PC-9 (cell line): ENCODE data around the gene AASDHPPT. TPM values are rescaled to one million over a fixed set of nuclear protein-coding genes. Genes with fewer than 3 reads are reported as not detected.
A peak's percentile ranks its signal among the peaks of the same experiment; 100 is the strongest.
"Not testable (repeated sequence)": the region's sequence is repeated elsewhere in the genome, so short reads cannot be mapped to it uniquely, and the experiment has no call there.

ENCODE experiments used
- BruUV-seq: library from RNA; stranded (reverse); fragments of 400-500 nt; replicated peaks from 2 replicates; lab custom pipeline; 2021; lab: Mats Ljungman, UMichigan
- CTCF ChIA-PET: fragments of 300-600 bp; sonication (Branson Sonifier 250); formaldehyde crosslinking; loops from one replicate; lab custom pipeline; 2022; ENCODE audit warnings: antibody characterized with exemption; lab: Charles Lee
- POLR2A ChIA-PET: fragments of 300-600 bp; sonication (Branson Sonifier 250); formaldehyde crosslinking; loops from one replicate; lab custom pipeline; 2022; ENCODE audit warnings: antibody characterized with exemption; ENCODE audit not compliant: unreplicated experiment; lab: Charles Lee
- DNase-seq, 2 experiments: peaks; one replicate each; pipeline versions ENCODE4 v3.0.0 to v3.0.0-alpha.2; 2015 to 2022; ENCODE audit warnings: mixed read lengths in 1 of 2
- H2AFZ ChIP-seq: fragments of 200-600 bp; sonication (generic); 2 replicates; pipeline ENCODE4 v1.8.1; 2017; ENCODE audit warnings: antibody characterized with exemption
- H3F3A ChIP-seq: fragments of 200-600 bp; sonication (generic); 2 replicates; pipeline ENCODE4 v1.8.1; 2017; ENCODE audit warnings: antibody characterized with exemption, mild to moderate bottlenecking, low read depth; ENCODE audit not compliant: insufficient read depth
- H3K27ac ChIP-seq: fragments of 200-600 bp; sonication (generic); 2 replicates; pipeline ENCODE4 v1.6.1; 2016; ENCODE audit warnings: mixed run types
- H3K27me3 ChIP-seq: fragments of 200-600 bp; sonication (generic); 2 replicates; pipeline ENCODE4 v1.6.1; 2016; ENCODE audit warnings: low read depth, mixed run types; ENCODE audit not compliant: insufficient read depth
- H3K36me3 ChIP-seq: fragments of 200-600 bp; sonication (generic); 2 replicates; pipeline ENCODE4 v1.6.1; 2016; ENCODE audit warnings: low read depth, mixed run types
- H3K4me1 ChIP-seq: fragments of 200-600 bp; sonication (generic); replicated peaks from 2 replicates; pipeline ENCODE4 v1.6.1; 2016; ENCODE audit warnings: mixed run types; ENCODE audit not compliant: insufficient read depth
- H3K4me2 ChIP-seq: fragments of 200-600 bp; sonication (generic); 2 replicates; pipeline ENCODE4 v1.6.1; 2017; ENCODE audit warnings: mixed run types
- H3K4me3 ChIP-seq: fragments of 200-600 bp; sonication (generic); 2 replicates; pipeline ENCODE4 v1.6.1; 2016; ENCODE audit warnings: mixed run types
- H3K79me2 ChIP-seq: fragments of 200-600 bp; sonication (generic); 2 replicates; pipeline ENCODE4 v1.6.1; 2017; ENCODE audit warnings: low read depth, mixed run types
- H3K9me2 ChIP-seq: fragments of 200-600 bp; sonication (generic); 2 replicates; pipeline ENCODE4 v1.8.1; 2017; ENCODE audit warnings: mild to moderate bottlenecking; ENCODE audit not compliant: insufficient read depth
- H3K9me3 ChIP-seq: fragments of 200-600 bp; sonication (generic); 2 replicates; pipeline ENCODE4 v1.8.1; 2016; ENCODE audit warnings: low read depth; ENCODE audit not compliant: insufficient read depth
- H4K20me1 ChIP-seq: fragments of 200-600 bp; sonication (generic); 2 replicates; pipeline ENCODE4 v1.8.1; 2017; ENCODE audit not compliant: insufficient read depth
- CTCF ChIP-seq: fragments of 200-600 bp; sonication (generic); conservative IDR thresholded peaks from 2 replicates; pipeline ENCODE4 v1.6.1; 2017; ENCODE audit warnings: mixed run types, antibody characterized with exemption, mild to moderate bottlenecking, moderate library complexity
- EZH2 ChIP-seq: fragments of 200-600 bp; sonication (generic); IDR thresholded peaks from 2 replicates; pipeline ENCODE4 v1.8.0; 2017; ENCODE audit warnings: antibody characterized with exemption, low read depth
- intact Hi-C: fragments of 100-400 bp; cut with micrococcal nuclease; formaldehyde crosslinking; loops from one replicate; pipeline ENCODE4 v1.10.0; 2022; ENCODE audit not compliant: unreplicated experiment
- total RNA-seq: library from RNA; stranded (reverse); gene quantifications from 2 replicates; pipeline ENCODE4 v1.2.3, GENCODE V29; 2021

Gene AASDHPPT
- total RNA-seq, 1 experiment from 2014 or later: 31.4 TPM

DNA sequence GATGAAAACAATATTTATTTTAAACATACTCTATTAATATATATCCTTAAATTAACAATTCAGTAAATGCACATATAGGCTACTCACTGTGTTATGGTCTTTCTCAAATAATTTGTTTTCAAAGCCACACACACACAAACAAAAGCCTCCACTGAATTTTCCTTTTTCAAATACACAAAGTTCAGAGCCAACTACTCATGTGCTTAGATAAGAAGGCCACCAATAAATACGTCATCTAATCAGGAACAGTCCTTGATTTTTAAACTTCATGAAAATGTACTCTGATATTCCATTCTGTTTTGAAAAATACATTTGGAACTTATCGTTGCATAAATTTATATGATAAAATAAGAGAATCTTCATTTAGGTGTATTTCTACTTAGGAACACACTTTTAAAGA lies 26.4 kb upstream of the AASDHPPT start:
- TF ChIP-seq EZH2 (no peak), CTCF (no peak)
- Histone ChIP-seq H2AFZ (no peak overlapping the region), H3K4me2 (no peak overlapping the region), H3K27me3 (no peaks in the 10 kb centered on the region), H3K9me3 (no peaks in the 10 kb centered on the region), H3K4me3 (no peak overlapping the region), H3K27ac (no peak overlapping the region), H4K20me1 (no peaks in the 10 kb centered on the region), H3K36me3 (no peaks in the 10 kb centered on the region), H3F3A (no peaks in the 10 kb centered on the region), H3K4me1 (peaks cover 5% of the 10 kb centered on the region; the same call in 1 of the 2 replicates), H3K9me2 (no peaks in the 10 kb centered on the region), H3K79me2 (no peaks in the 10 kb centered on the region)
- ChIA-PET POLR2A (no interaction called here), CTCF (no interaction called here)
- no TSS peak for BruUV-seq
- no peak for DNase-seq
- intact Hi-C loops: no loop called here

DNA sequence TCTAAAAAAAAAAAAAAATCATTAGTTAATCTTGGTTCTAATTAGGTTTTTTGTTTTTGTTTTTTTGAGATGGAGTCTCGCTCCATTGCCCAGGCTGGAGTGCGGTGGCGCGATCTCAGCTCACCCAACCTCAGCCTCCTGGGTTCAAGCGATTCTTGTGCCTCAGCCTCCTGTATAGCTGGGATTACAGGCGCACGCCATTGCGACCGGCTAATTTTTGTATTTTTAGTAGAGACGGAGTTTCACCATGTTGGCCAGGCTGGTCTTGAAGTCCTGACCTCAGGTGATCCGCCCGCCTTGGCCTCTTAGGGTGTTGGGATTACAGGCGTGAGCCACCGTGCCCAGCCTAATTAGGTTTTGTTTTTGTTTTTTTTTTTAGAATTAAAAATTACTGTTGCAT lies 19.1 kb upstream of the AASDHPPT start:
- H3K4me1 ChIP-seq, H3K4me2 ChIP-seq, POLR2A ChIA-PET, H3K27ac ChIP-seq, CTCF ChIA-PET, H3K79me2 ChIP-seq, H3K4me3 ChIP-seq, BruUV-seq, H3K27me3 ChIP-seq, intact Hi-C loops, H2AFZ ChIP-seq, H3K9me3 ChIP-seq, H3F3A ChIP-seq, H3K36me3 ChIP-seq, H3K9me2 ChIP-seq, H4K20me1 ChIP-seq, DNase-seq: not testable (repeated sequence)

GRCh38 chr11:106059617-106060016 lies 17.8 kb upstream of the AASDHPPT start:
- Histone ChIP-seq H3K9me3 (no peaks in the 10 kb centered on the region), H3F3A (no peaks in the 10 kb centered on the region), H3K4me3 (no peak overlapping the region), H3K79me2 (no peaks in the 10 kb centered on the region), H3K36me3 (no peaks in the 10 kb centered on the region), H3K4me2 (no peak overlapping the region), H4K20me1 (no peaks in the 10 kb centered on the region), H2AFZ (no peak overlapping the region), H3K27me3 (no peaks in the 10 kb centered on the region), H3K9me2 (no peaks in the 10 kb centered on the region), H3K27ac (no peak overlapping the region), H3K4me1 (no peaks in the 10 kb centered on the region)
- DNase-seq: peak in 1 of 2 experiments; percentile 26
- ChIA-PET POLR2A (no interaction called here), CTCF (no interaction called here)
- TF ChIP-seq CTCF: no peak
- TF ChIP-seq EZH2: no peak
- no TSS peak for BruUV-seq
- intact Hi-C loops: no loop called here

DNA sequence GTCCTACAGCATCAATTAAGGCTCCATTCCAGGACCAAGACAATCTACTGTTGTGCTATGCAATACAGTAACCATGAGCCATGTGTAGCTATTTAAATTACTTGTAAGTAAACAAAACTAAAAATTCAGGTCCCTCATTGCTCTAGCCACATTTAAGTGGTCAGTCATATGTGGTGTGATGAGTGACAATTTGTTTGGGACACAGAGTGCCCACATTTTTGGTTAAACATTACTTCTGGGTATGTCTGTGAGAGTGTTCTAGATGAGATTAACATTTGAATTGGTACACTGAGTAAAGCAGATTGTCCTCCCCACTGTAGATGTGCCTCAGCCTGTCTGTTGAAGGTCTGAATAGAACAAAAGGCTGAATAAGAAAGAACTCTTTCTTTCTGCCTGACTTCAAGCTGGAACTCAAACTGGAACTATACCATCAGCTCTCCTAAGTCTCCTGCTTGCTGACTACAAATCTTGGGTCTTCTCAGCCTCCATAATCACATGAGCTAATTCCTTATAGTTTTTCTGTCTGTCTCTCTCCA lies 16.1 kb upstream of the AASDHPPT start:
- Histone ChIP-seq H3K9me3 (no peaks in the 10 kb centered on the region), H3K9me2 (no peaks in the 10 kb centered on the region), H3K36me3 (no peaks in the 10 kb centered on the region), H4K20me1 (no peaks in the 10 kb centered on the region), H2AFZ (no peak overlapping the region), H3K27me3 (no peaks in the 10 kb centered on the region), H3K4me3 (no peak overlapping the region), H3K4me2 (no peak overlapping the region), H3K27ac (no peak overlapping the region), H3K4me1 (no peaks in the 10 kb centered on the region), H3F3A (no peaks in the 10 kb centered on the region), H3K79me2 (no peaks in the 10 kb centered on the region)
- no peak for TF ChIP-seq EZH2
- no peak for TF ChIP-seq CTCF
- CTCF ChIA-PET: no interaction called here
- POLR2A ChIA-PET: no interaction called here
- DNase-seq: no peak
- intact Hi-C loops: no loop called here
- no TSS peak for BruUV-seq
